Stimulated activated CD8-positive, alpha-beta memory T cell treated with anti-CD3 and anti-CD28 coated beads, Interleukin-15, amount 100 ng/mL, for 1 hour (primary cell): ENCODE measurements around the gene CAMSAP3.

Experiments
- DNase-seq: peaks from one replicate; pipeline ENCODE4 v3.0.0-alpha.2; 2020; ENCODE audit warnings: low read depth

Gene CAMSAP3

GRCh38 chr19:7612282-7613274 is 16.9 kb downstream of the CAMSAP3 start:
- DNase-seq: no peak

GRCh38 chr19:7614859-7615741 is 19.4 kb downstream of the CAMSAP3 start:
- DNase-seq: no peak

- no peak for DNase-seq
These were observed 21.5 kb downstream of the CAMSAP3 start for GRCh38 chr19:7617172-7617571.

GRCh38 chr19:7617735-7618134 is 22.1 kb downstream of the CAMSAP3 start:
- no peak for DNase-seq

GRCh38 chr19:7618348-7618747 is 22.7 kb downstream of the CAMSAP3 start:
- DNase-seq: no peak

- no peak for DNase-seq
These were observed 23.3 kb downstream of the CAMSAP3 start for GRCh38 chr19:7618771-7619510.

GRCh38 chr19:7619671-7620441 is 24.2 kb downstream of the CAMSAP3 start:
- DNase-seq: no peak

GRCh38 chr19:7620442-7621412 is 25.1 kb downstream of the CAMSAP3 start:
- no peak for DNase-seq

GRCh38 chr19:7622933-7623685 is 27.4 kb downstream of the CAMSAP3 start:
- DNase-seq: no peak

GRCh38 chr19:7623725-7624603 is 28.3 kb downstream of the CAMSAP3 start:
- DNase-seq: no peak

GRCh38 chr19:7624810-7625209 is 29.1 kb downstream of the CAMSAP3 start:
- DNase-seq: no peak

- DNase-seq: no peak
These were observed 30.2 kb downstream of the CAMSAP3 start for GRCh38 chr19:7625763-7626372.

GRCh38 chr19:7627166-7627565 is 31.5 kb downstream of the CAMSAP3 start:
- no peak for DNase-seq

GRCh38 chr19:7628589-7629311 is 33.1 kb downstream of the CAMSAP3 start:
- DNase-seq: no peak

- DNase-seq: peak; percentile 89
These were observed 33.8 kb downstream of the CAMSAP3 start, which contains the start of the genes PET100 and XAB2 for GRCh38 chr19:7629347-7630054. TSS of gene PET100 (plus strand) at chr19:7629793. CDS start at chr19:7629834, 41 bp downstream. TSS of gene XAB2 (minus strand) at chr19:7629545. CDS start at chr19:7629527, 18 bp downstream.

GRCh38 chr19:7631577-7631976 is 35.9 kb downstream of the CAMSAP3 start:
- no peak for DNase-seq
